ENCODE measurements around the gene MOB3B.

DNA sequence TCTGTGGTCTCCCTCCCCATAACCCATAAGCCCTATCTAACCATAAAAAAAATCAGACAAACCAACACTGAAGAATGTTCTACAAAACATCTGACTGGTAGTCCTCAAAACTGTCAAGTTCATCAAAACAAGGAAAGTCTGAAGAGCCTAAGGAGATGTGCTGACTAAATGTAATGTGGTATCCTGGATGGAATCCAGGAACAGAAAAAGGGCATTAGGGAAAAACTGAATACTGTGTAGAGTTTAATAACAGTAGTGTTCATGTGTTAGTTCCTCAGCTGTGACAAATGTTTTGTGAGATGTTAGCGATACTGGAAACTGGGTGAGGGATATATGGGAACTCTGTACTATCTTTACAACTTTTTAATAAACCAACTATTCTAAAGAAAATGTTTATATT lies 157.0 kb downstream of the MOB3B start:
- TF ChIP-seq EZH2 (IDR thresholded peaks at IDR 0.05; ENCODE audit: low read length, unreplicated experiment): no peak
- TF ChIP-seq, protein P1, sequence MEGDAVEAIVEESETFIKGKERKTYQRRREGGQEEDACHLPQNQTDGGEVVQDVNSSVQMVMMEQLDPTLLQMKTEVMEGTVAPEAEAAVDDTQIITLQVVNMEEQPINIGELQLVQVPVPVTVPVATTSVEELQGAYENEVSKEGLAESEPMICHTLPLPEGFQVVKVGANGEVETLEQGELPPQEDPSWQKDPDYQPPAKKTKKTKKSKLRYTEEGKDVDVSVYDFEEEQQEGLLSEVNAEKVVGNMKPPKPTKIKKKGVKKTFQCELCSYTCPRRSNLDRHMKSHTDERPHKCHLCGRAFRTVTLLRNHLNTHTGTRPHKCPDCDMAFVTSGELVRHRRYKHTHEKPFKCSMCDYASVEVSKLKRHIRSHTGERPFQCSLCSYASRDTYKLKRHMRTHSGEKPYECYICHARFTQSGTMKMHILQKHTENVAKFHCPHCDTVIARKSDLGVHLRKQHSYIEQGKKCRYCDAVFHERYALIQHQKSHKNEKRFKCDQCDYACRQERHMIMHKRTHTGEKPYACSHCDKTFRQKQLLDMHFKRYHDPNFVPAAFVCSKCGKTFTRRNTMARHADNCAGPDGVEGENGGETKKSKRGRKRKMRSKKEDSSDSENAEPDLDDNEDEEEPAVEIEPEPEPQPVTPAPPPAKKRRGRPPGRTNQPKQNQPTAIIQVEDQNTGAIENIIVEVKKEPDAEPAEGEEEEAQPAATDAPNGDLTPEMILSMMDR (conservative IDR thresholded peaks at IDR 0.05; ENCODE audit: low read depth, low read length): no peak

Measured in PC-3 (cell line).